Subcutaneous abdominal adipose tissue (tissue), 5 donors: ENCODE data around the gene MYD88.

Source experiments
- H3K27ac ChIP-seq: one replicate; pipeline ENCODE4 v1.7.0; 2013; ENCODE audit warnings: low read depth, mild to moderate bottlenecking, inconsistent platforms, low read length, moderate library complexity
- H3K27me3 ChIP-seq, 5 donors: one replicate each; pipeline ENCODE4 v1.7.0; 2013; ENCODE audit warnings: low read length in 5 of 5, inconsistent platforms in 1 of 5; ENCODE audit not compliant: control insufficient read depth in 5 of 5, insufficient read depth in 4 of 5
- H3K36me3 ChIP-seq, 5 donors: one replicate each; pipeline ENCODE4 v1.7.0; 2013; ENCODE audit warnings: low read length in 5 of 5; ENCODE audit not compliant: control insufficient read depth in 5 of 5, insufficient read depth in 5 of 5
- H3K4me1 ChIP-seq, 5 donors: one replicate each; pipeline ENCODE4 v1.7.0; 2013; ENCODE audit warnings: low read length in 5 of 5, mild to moderate bottlenecking in 3 of 5, moderate library complexity in 1 of 5; ENCODE audit not compliant: control insufficient read depth in 5 of 5, insufficient read depth in 5 of 5
- H3K4me3 ChIP-seq, 5 donors: one replicate each; pipeline ENCODE4 v1.7.0; 2013; ENCODE audit warnings: low read length in 5 of 5, low read depth in 1 of 5
- H3K9ac ChIP-seq, 5 donors: one replicate each; pipeline ENCODE4 v1.7.0; 2013; ENCODE audit warnings: low read length in 5 of 5, mild to moderate bottlenecking in 4 of 5, moderate library complexity in 3 of 5
- H3K9me3 ChIP-seq, 5 donors: one replicate each; pipeline ENCODE4 v1.7.0; 2013; ENCODE audit warnings: low read length in 5 of 5; ENCODE audit not compliant: control insufficient read depth in 5 of 5
- donor health status: healthy.
- donor health status: healthy.
- donor health status: healthy.
- donor health status: healthy.
- donor health status: healthy.

MYD88 gene

GRCh38 chr3:38140326-38141172 is 2.1 kb downstream of the MYD88 start:
- peaks cover 0 to 24% (median 21%) of the 10 kb centered on the region in 5 donors for H3K36me3 ChIP-seq
- no peaks in the 10 kb centered on the region for H3K9me3 ChIP-seq
- peak overlapping the region in 2 of 5 donors; percentile 6 to 93 for H3K4me3 ChIP-seq
- H3K9ac ChIP-seq, result peak overlapping the region in 2 of 5 donors; percentile 5 to 95
- H3K4me1 ChIP-seq, result peaks cover 16 to 52% (median 44%) of the 10 kb centered on the region in 5 donors
- peaks cover 0 to 3% (median 0%) of the 10 kb centered on the region in 5 donors for H3K27me3 ChIP-seq
- H3K27ac ChIP-seq, result no peak overlapping the region

- H3K4me3 ChIP-seq, result no peak overlapping the region
- H3K4me1 ChIP-seq, result peaks cover 14 to 43% (median 36%) of the 10 kb centered on the region in 5 donors
- no peak overlapping the region for H3K9ac ChIP-seq
- H3K27me3 ChIP-seq, result peaks cover 0 to 3% (median 0%) of the 10 kb centered on the region in 5 donors
- peaks cover 0 to 5% (median 0%) of the 10 kb centered on the region in 5 donors for H3K9me3 ChIP-seq
- H3K27ac ChIP-seq, result no peak overlapping the region
- peaks cover 0 to 24% (median 21%) of the 10 kb centered on the region in 5 donors for H3K36me3 ChIP-seq
Measured at GRCh38 chr3:38141173-38141951, 2.9 kb downstream of the MYD88 start.

DNA sequence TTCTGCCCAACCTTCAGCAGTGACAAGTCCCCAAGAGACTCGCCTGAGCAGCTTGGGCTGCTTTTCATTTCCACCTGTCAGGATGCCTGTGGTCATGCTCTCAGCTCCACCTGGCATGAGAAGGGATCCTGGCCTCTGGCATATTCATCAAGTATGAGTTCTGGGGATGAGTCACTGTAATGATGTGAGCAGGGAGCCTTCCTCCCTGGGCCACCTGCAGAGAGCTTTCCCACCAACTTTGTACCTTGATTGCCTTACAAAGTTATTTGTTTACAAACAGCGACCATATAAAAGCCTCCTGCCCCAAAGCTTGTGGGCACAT is 3.5 kb downstream of the MYD88 start:
- H3K9me3 ChIP-seq, result peaks cover 0 to 5% (median 0%) of the 10 kb centered on the region in 5 donors
- H3K4me3 ChIP-seq, result no peak overlapping the region
- peaks cover 0 to 24% (median 21%) of the 10 kb centered on the region in 5 donors for H3K36me3 ChIP-seq
- no peak overlapping the region for H3K9ac ChIP-seq
- H3K4me1 ChIP-seq, result peaks cover 14 to 39% (median 34%) of the 10 kb centered on the region in 5 donors
- no peak overlapping the region for H3K27ac ChIP-seq
- H3K27me3 ChIP-seq, result peaks cover 0 to 3% (median 0%) of the 10 kb centered on the region in 5 donors

DNA sequence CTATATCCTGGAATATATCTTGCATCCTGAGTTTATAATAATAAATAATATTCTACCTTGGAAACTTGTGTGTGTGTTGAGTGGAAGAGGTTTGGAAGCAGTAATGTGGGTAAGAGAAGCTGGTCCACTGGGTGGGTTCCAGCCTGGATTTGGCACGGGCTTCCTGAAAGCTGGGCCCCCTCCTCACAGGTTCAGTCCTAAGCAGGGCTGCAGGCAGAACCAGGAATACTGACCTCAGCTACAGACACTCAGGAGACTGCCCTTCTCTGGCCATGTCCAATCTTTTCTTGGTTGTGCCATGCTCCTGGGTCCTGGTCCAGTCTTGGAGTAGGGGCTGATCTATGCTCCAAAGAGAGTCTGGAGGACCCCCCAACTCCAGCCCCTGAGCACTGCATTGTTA is 4.5 kb downstream of the MYD88 start:
- peaks cover 10 to 33% (median 29%) of the 10 kb centered on the region in 5 donors for H3K4me1 ChIP-seq
- no peaks in the 10 kb centered on the region for H3K27me3 ChIP-seq
- H3K9ac ChIP-seq, result no peak overlapping the region
- no peak overlapping the region for H3K4me3 ChIP-seq
- H3K36me3 ChIP-seq, result peaks cover 0 to 24% (median 21%) of the 10 kb centered on the region in 5 donors
- H3K9me3 ChIP-seq, result peaks cover 0 to 5% (median 0%) of the 10 kb centered on the region in 5 donors
- no peak overlapping the region for H3K27ac ChIP-seq

DNA sequence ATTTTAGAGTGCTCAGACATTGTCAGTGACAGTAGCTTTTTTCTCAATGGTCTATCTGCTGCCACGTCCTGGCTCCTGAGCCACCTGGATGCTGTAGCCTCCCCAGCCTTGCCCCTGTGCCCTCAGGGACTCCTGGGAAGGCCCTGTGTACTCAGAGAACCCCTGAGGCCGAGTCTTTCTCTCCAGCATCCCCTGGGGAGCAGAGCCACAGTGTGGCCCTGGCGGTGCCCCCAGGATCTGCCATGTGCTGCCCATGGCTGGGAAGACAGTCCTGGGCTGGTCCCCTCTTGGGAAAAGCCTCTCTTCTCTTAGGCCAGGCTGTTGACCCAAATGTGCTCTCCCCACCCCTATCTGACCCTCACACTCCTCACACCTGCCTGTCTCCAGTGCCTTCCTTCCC is 5.0 kb downstream of the MYD88 start:
- Histone ChIP-seq H3K36me3 (peaks cover 0 to 24% (median 21%) of the 10 kb centered on the region in 5 donors), H3K27ac (no peak overlapping the region), H3K4me3 (no peak overlapping the region), H3K27me3 (no peaks in the 10 kb centered on the region), H3K9me3 (peaks cover 0 to 5% (median 0%) of the 10 kb centered on the region in 5 donors), H3K9ac (no peak overlapping the region), H3K4me1 (peaks cover 9 to 28% (median 25%) of the 10 kb centered on the region in 5 donors)

DNA sequence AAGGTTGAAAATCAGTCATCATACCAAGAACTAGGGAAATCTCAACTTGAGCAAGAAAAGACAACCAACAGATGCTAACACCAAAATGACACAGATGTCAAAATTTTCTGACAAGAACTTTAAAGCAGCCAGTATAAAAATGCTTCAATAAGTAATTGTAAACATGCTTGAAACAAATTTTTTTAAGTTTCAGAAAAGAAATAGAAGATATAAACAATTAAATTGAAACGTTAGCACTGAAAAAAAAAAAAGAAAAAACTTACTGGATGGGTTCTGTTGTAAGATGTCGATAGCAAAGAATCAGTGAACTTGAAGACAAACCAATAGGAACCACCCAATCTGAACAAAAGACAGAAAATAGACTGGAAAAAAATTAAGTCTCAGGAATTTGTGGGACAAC is 8.0 kb downstream of the MYD88 start:
- Histone ChIP-seq H3K4me1 (peaks cover 0 to 4% (median 3%) of the 10 kb centered on the region in 5 donors), H3K9me3 (peaks cover 0 to 5% (median 0%) of the 10 kb centered on the region in 5 donors), H3K36me3 (peaks cover 0 to 11% (median 9%) of the 10 kb centered on the region in 5 donors), H3K4me3 (no peak overlapping the region), H3K27ac (no peak overlapping the region), H3K27me3 (no peaks in the 10 kb centered on the region), H3K9ac (no peak overlapping the region)

- peaks cover 0 to 5% (median 0%) of the 10 kb centered on the region in 5 donors for H3K9me3 ChIP-seq
- no peaks in the 10 kb centered on the region for H3K27me3 ChIP-seq
- peaks cover 0 to 4% (median 3%) of the 10 kb centered on the region in 5 donors for H3K4me1 ChIP-seq
- H3K4me3 ChIP-seq, result no peak overlapping the region
- H3K36me3 ChIP-seq, result peaks cover 0 to 3% (median under 1%) of the 10 kb centered on the region in 5 donors
- H3K27ac ChIP-seq, result no peak overlapping the region
- no peak overlapping the region for H3K9ac ChIP-seq
Measured at GRCh38 chr3:38147421-38147820, 9.0 kb downstream of the MYD88 start.

DNA sequence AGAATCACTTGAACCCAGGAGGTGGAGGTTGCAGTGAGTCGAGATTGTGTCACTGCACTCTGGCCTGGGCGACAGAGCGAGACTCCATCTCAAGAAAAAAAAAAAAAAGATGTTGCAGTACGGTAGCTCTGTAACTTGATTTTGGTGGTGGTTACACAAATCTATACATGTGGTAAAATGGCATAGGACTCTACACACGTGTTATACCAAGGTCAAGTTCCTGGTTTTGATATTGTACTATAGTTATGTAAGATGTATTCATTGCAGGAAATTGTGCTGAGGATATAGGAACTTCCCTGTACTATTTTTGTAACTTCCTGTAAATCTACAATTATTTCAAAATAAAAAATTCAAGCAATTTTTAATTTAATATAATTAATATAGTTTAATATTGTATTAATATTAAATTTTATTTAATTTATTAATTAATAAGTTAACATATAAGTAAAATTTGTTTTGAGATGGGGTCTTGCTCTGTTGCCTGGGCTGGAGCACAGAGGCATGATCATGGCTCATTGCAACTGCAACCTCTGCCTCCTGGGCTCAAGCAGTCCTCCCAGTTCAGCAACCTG is 9.9 kb downstream of the MYD88 start:
- peaks cover 0 to 3% (median 1%) of the 10 kb centered on the region in 5 donors for H3K4me1 ChIP-seq
- no peak overlapping the region for H3K27ac ChIP-seq
- no peak overlapping the region for H3K4me3 ChIP-seq
- H3K36me3 ChIP-seq, result no peaks in the 10 kb centered on the region
- no peak overlapping the region for H3K9ac ChIP-seq
- peaks cover 0 to 5% (median 0%) of the 10 kb centered on the region in 5 donors for H3K9me3 ChIP-seq
- H3K27me3 ChIP-seq, result no peaks in the 10 kb centered on the region

DNA sequence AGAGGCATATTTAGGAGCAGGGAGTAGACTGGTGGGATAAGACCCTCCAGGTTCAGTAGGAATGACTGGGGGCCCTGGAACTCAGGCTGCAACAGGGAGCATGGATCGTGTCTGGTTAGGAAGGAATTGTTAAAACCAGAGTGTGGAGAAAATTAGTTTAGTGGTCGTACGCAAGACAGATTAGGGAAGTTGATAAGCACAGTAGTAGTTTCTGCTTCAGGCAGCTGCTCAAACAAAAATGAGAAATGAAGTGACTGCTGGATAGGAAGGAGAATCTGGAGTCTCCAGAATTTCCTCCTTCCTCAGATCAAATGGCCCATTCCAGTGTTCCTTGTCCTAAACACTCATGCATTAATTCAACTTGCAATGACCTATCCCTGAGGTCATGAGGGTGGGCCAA is 11.2 kb downstream of the MYD88 start:
- Histone ChIP-seq H3K27ac (no peak overlapping the region), H3K27me3 (no peaks in the 10 kb centered on the region), H3K9ac (no peak overlapping the region), H3K9me3 (peaks cover 0 to 5% (median 0%) of the 10 kb centered on the region in 5 donors), H3K4me1 (no peaks in the 10 kb centered on the region), H3K36me3 (no peaks in the 10 kb centered on the region), H3K4me3 (no peak overlapping the region)
